Gastroesophageal sphincter (tissue), 4 donors: ENCODE data around the gene DEFB129. TPM values are rescaled to one million over a fixed set of nuclear protein-coding genes. Genes with fewer than 3 reads are reported as not detected.

Experiments
- ATAC-seq: fragments of 150-250 bp; one replicate; pipeline ENCODE4 v1.9.1; 2016; ENCODE audit warnings: mild to moderate bottlenecking, moderate library complexity
- H3K27ac ChIP-seq, 4 donors: fragments of 200-600 bp; sonication (generic) in 3 of 4; 1 replicate in 3 of 4; 2 replicates in 1 of 4; pipeline ENCODE4 v1.5.1; 2016 to 2019
- H3K27me3 ChIP-seq: fragments of 200-600 bp; sonication (generic); one replicate; pipeline ENCODE4 v1.5.1; 2019
- H3K36me3 ChIP-seq, 2 donors: fragments of 200-600 bp; sonication (generic); one replicate each; pipeline ENCODE4 v1.5.1; 2019; ENCODE audit warnings: control low read depth in 1 of 2
- H3K4me1 ChIP-seq, 3 donors: fragments of 200-600 bp; sonication (generic); 1 replicate in 2 of 3; 2 replicates in 1 of 3; pipeline ENCODE4 v1.5.1; 2016 to 2019; ENCODE audit warnings: control low read depth in 2 of 3
- H3K4me3 ChIP-seq, 2 donors: fragments of 200-600 bp; sonication (generic); one replicate each; pipeline ENCODE4 v1.5.1; 2019; ENCODE audit warnings: mild to moderate bottlenecking in 1 of 2, moderate library complexity in 1 of 2
- H3K9me3 ChIP-seq, 3 donors: fragments of 200-600 bp; sonication (generic); one replicate each; pipeline ENCODE4 v1.5.1; 2017 to 2019; ENCODE audit warnings: control low read depth in 2 of 3
- EP300 ChIP-seq: sonication (generic); formaldehyde crosslinking; IDR thresholded peaks from one replicate; pipeline ENCODE4 v1.6.1; 2017; ENCODE audit warnings: antibody characterized with exemption, mild to moderate bottlenecking
- POLR2A ChIP-seq, 2 donors: fragments of 450-650 bp; IDR thresholded peaks; one replicate each; pipeline ENCODE4 v1.6.1; 2017; ENCODE audit warnings: antibody characterized with exemption in 2 of 2, mild to moderate bottlenecking in 2 of 2, moderate library complexity in 1 of 2
- POLR2AphosphoS5 ChIP-seq: sonication (generic); formaldehyde crosslinking; IDR thresholded peaks from one replicate; pipeline ENCODE4 v1.6.1; 2017; ENCODE audit warnings: antibody characterized with exemption
- WGBS, 2 donors: methylation state at CpG; one replicate each; pipeline ENCODE4 v1.1.5; 2018; ENCODE audit warnings: low coverage in 1 of 2; 5-methylcytosine and 5-hydroxymethylcytosine counted together
- total RNA-seq, 4 donors: library from RNA; depleted of rRNA; stranded (reverse); fragments of >200 nt; gene quantifications; one replicate each; pipeline ENCODE4 v1.1.0, GENCODE V29; 2016
- TF ChIP-seq, protein P1 (sequence below), 4 experiments: fragments of 200-600 bp in 2 of 4; fragments of 450-650 bp in 2 of 4; sonication (generic) in 1 of 4; IDR thresholded peaks; one replicate each; pipeline ENCODE4 v1.5.1; 2017 to 2019; ENCODE audit warnings: antibody characterized with exemption in 4 of 4, mild to moderate bottlenecking in 2 of 4, moderate library complexity in 2 of 4

The DEFB129 gene, protein sequence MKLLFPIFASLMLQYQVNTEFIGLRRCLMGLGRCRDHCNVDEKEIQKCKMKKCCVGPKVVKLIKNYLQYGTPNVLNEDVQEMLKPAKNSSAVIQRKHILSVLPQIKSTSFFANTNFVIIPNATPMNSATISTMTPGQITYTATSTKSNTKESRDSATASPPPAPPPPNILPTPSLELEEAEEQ
- total RNA-seq: not detected

DNA sequence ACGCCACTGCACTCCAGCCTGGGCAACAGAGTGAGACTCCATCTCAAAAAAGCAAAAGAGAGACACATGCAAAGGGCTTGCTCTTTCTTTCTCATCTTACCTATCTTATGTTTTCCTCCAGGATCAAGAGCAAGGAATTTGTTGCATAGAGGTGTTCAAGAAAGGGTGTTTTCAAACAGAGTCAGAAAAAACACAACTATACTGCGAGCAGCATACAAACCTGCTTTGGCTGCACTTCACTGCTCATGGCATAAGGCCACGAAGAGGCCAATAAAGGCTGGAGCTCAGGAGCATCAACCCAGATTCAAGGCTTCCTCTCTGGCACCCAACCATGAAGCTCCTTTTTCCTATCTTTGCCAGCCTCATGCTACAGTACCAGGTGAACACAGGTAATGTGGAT is at the start of gene DEFB129:
Gene DEFB129 (plus strand): TSS at position 301 of the 400 bp plus-strand sequence. CDS start 31 bp downstream, at position 332.
- WGBS, 2 donors: 67 to 76% methylated on average over 3 of the region's 3 CpGs

DNA sequence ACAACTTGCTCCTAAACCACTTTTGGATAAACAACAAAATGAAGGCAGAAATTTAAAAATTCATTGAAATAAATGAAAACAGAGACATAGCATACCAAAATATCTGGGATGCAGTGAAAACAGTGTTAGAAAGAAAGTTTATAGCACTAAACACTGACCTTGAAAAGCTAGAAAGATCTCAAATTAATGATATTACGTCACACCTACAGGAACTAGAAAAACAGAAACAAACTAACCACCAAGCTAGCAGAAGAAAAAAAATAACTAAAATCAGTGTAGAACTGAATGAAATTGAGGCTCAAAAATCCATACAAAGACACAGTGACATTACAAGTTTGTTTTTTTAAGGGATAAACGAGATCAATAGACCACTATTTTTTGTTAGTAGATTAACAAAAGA is 42.8 kb upstream of the DEFB129 start:
- TF ChIP-seq POLR2AphosphoS5 (no peak), EP300 (no peak), POLR2A (IDR thresholded peaks at IDR 0.05) (no peak)
- TF ChIP-seq, protein P1, sequence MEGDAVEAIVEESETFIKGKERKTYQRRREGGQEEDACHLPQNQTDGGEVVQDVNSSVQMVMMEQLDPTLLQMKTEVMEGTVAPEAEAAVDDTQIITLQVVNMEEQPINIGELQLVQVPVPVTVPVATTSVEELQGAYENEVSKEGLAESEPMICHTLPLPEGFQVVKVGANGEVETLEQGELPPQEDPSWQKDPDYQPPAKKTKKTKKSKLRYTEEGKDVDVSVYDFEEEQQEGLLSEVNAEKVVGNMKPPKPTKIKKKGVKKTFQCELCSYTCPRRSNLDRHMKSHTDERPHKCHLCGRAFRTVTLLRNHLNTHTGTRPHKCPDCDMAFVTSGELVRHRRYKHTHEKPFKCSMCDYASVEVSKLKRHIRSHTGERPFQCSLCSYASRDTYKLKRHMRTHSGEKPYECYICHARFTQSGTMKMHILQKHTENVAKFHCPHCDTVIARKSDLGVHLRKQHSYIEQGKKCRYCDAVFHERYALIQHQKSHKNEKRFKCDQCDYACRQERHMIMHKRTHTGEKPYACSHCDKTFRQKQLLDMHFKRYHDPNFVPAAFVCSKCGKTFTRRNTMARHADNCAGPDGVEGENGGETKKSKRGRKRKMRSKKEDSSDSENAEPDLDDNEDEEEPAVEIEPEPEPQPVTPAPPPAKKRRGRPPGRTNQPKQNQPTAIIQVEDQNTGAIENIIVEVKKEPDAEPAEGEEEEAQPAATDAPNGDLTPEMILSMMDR (IDR thresholded peaks at IDR 0.05): no peak
- Histone ChIP-seq H3K9me3 (peaks cover 0 to 14% (median 0%) of the 10 kb centered on the region in 3 donors), H3K4me1 (no peaks in the 10 kb centered on the region), H3K27ac (no peak overlapping the region), H3K4me3 (no peak overlapping the region), H3K36me3 (no peaks in the 10 kb centered on the region), H3K27me3 (peaks cover 32% of the 10 kb centered on the region)
- ATAC-seq: no peak
- WGBS, 2 donors: 41 to 51% methylated on average over 2 of the region's 2 CpGs

More for the DNA sequence above, at the start of gene DEFB129:
- Histone ChIP-seq H3K9me3 (no peaks in the 10 kb centered on the region), H3K4me3 (no peak within 1 kb of the TSS), H3K27ac (no peak within 1 kb of the TSS), H3K27me3 (peaks cover 9% of the 10 kb centered on the region), H3K36me3 (no peaks in the 10 kb centered on the region), H3K4me1 (no peaks in the 10 kb centered on the region)
- ATAC-seq: no peak
- TF ChIP-seq POLR2AphosphoS5 (no peak), POLR2A (IDR thresholded peaks at IDR 0.05) (no peak), EP300 (no peak)
- TF ChIP-seq, protein P1 (IDR thresholded peaks at IDR 0.05): no peak

DNA sequence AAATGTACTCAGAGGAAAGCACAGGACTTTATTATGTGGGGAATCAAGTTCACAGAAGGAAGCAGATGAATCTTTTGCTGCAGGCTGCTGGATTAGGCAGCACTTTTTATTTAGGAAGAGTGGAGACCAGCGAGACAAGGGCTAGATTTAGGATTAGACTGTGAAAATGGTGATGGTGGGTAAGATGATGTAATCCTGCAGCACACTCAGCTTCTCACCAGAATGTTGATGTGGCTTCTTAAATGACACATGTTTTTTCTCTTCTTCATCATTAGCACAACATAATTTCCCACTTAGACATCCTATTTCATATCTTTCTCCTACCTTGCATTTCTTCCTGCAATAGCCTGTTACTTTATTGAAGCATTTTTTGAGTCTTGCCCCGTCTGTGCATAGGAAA is 39.3 kb upstream of the DEFB129 start:
- peaks cover 6% of the 10 kb centered on the region for H3K27me3 ChIP-seq
- no peak overlapping the region for H3K4me3 ChIP-seq
- TF ChIP-seq, protein P1 (IDR thresholded peaks at IDR 0.05): no peak
- TF ChIP-seq POLR2A (IDR thresholded peaks at IDR 0.05): no peak
- TF ChIP-seq POLR2AphosphoS5: no peak
- no peak for TF ChIP-seq EP300
- no peak for ATAC-seq
- WGBS, 2 donors: 63 to 71% methylated on average over 2 of the region's 2 CpGs
- H3K36me3 ChIP-seq: no peaks in the 10 kb centered on the region
- no peak overlapping the region for H3K27ac ChIP-seq
- H3K9me3 ChIP-seq: peaks cover 0 to 22% (median 0%) of the 10 kb centered on the region in 3 donors
- no peaks in the 10 kb centered on the region for H3K4me1 ChIP-seq

DNA sequence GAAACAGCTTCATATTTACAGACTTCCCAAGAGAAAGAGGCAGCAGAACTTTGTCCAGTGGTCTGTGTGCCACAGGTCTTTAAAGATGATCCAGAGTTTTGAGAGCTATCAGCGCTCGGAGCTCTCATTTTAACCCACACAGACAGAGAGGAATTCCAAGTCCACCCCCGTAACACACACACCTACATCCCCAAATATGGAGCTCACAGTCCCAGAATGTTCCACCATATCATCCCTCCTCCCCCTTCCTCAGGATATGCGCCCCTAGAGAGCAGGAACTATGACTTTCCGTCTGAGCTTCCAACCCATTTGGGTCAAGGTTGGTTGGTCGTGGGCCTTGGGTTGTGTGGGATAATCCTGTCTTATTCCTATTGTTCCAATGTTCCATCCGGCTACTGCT is 37.4 kb upstream of the DEFB129 start, which contains the start of gene DEFB128:
Gene DEFB128 (minus strand): TSS at position 101 of the 400 bp plus-strand sequence. CDS start 88 bp downstream, at position 13.
- TF ChIP-seq, protein P1 (IDR thresholded peaks at IDR 0.05): no peak
- no peak for TF ChIP-seq POLR2A (IDR thresholded peaks at IDR 0.05)
- no peak for TF ChIP-seq POLR2AphosphoS5
- no peak for TF ChIP-seq EP300
- WGBS, 2 donors: 57% methylated on average over 7 of the region's 7 CpGs; no CpG with 5 or more reads in 1 of the 2 donors
- ATAC-seq: no peak
- H3K9me3 ChIP-seq: peaks cover 0 to 17% (median 0%) of the 10 kb centered on the region in 3 donors
- no peak within 1 kb of the TSS for H3K27ac ChIP-seq
- no peak within 1 kb of the TSS for H3K4me3 ChIP-seq
- no peaks in the 10 kb centered on the region for H3K4me1 ChIP-seq
- H3K27me3 ChIP-seq: peaks cover 6% of the 10 kb centered on the region
- no peaks in the 10 kb centered on the region for H3K36me3 ChIP-seq

DNA sequence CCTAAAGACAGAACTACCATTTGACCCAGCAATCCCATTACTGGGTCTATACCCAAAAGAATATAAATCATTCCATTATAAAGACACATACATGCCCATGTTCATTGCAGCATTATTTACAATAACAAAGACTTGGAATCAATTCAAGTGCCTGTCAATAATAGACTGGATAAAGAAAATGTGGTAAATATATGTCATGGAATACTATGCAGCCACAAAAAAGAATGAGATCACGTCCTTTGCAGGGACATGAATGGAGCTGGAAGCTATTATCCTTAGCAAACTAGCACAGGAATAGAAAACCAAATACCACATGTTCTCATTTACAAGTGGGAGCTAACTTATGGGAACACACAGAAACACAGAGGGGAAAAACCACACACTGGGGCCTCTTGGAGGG is 28.8 kb upstream of the DEFB129 start:
- WGBS, 2 donors: 67 to 88% methylated on average over 1 of the region's 1 CpG
- Histone ChIP-seq H3K27me3 (no peaks in the 10 kb centered on the region), H3K36me3 (no peaks in the 10 kb centered on the region), H3K9me3 (no peaks in the 10 kb centered on the region), H3K4me3 (no peak overlapping the region), H3K27ac (no peak overlapping the region), H3K4me1 (no peaks in the 10 kb centered on the region)
- TF ChIP-seq, protein P1 (IDR thresholded peaks at IDR 0.05): no peak
- TF ChIP-seq EP300: no peak
- no peak for TF ChIP-seq POLR2A (IDR thresholded peaks at IDR 0.05)
- TF ChIP-seq POLR2AphosphoS5: no peak
- no peak for ATAC-seq
